ENCODE data around the gene RBPJL. TPM values are rescaled to one million over a fixed set of nuclear protein-coding genes. Genes with fewer than 3 reads are reported as not detected.

Gene RBPJL
- polyA plus RNA-seq, 2 of the 4 experiments (the other 2 are of a cell fraction) = not detected

- Histone ChIP-seq H3K4me3 (no peak overlapping the region), H3K4me1 (no peaks in the 10 kb centered on the region), H3K4me2 (no peak overlapping the region), H3K9me3 (no peaks in the 10 kb centered on the region), H3K27ac (no peak overlapping the region)
- TF ChIP-seq RAD21 (conservative IDR thresholded peaks at IDR 0.05 in 1 of 2, IDR thresholded peaks at IDR 0.05 in 1 of 2) (no peak), PHF8 (IDR thresholded peaks at IDR 0.05; ENCODE audit: borderline replicate concordance, low read depth) (no peak), ZNF302 (CRISPR knock-in tag; IDR thresholded peaks at IDR 0.05) (no peak), MYC (IDR thresholded peaks at IDR 0.05; ENCODE audit: borderline replicate concordance, low read length) (no peak), FOSB (CRISPR knock-in tag; IDR thresholded peaks at IDR 0.05) (no peak), RCOR1 (IDR thresholded peaks at IDR 0.05; ENCODE audit: low read depth, low read length) (no peak), HOXA7 (CRISPR knock-in tag; IDR thresholded peaks at IDR 0.05) (no peak), SMC3 (IDR thresholded peaks at IDR 0.05) (no peak), GATA3 (IDR thresholded peaks at IDR 0.05; ENCODE audit: borderline replicate concordance) (no peak), BHLHE40 (IDR thresholded peaks at IDR 0.05; ENCODE audit: low read depth, low read length) (no peak), POLR2AphosphoS2 (conservative IDR thresholded peaks at IDR 0.05; ENCODE audit: low read length) (no peak), JUN (IDR thresholded peaks at IDR 0.05) (no peak), ESRRA (IDR thresholded peaks at IDR 0.05; ENCODE audit: borderline replicate concordance, low read length) (no peak), NPAS2 (CRISPR knock-in tag; IDR thresholded peaks at IDR 0.05; ENCODE audit: borderline replicate concordance) (no peak), EHMT2 (IDR thresholded peaks at IDR 0.05; ENCODE audit: low read depth) (no peak)
- TF ChIP-seq, protein P1, sequence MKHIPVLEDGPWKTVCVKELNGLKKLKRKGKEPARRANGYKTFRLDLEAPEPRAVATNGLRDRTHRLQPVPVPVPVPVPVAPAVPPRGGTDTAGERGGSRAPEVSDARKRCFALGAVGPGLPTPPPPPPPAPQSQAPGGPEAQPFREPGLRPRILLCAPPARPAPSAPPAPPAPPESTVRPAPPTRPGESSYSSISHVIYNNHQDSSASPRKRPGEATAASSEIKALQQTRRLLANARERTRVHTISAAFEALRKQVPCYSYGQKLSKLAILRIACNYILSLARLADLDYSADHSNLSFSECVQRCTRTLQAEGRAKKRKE (CRISPR knock-in tag; IDR thresholded peaks at IDR 0.05; ENCODE audit: low read depth) = no peak
- TF ChIP-seq, protein P2, sequence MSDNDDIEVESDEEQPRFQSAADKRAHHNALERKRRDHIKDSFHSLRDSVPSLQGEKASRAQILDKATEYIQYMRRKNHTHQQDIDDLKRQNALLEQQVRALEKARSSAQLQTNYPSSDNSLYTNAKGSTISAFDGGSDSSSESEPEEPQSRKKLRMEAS (IDR thresholded peaks at IDR 0.05) = no peak
- TF ChIP-seq, protein P3, sequence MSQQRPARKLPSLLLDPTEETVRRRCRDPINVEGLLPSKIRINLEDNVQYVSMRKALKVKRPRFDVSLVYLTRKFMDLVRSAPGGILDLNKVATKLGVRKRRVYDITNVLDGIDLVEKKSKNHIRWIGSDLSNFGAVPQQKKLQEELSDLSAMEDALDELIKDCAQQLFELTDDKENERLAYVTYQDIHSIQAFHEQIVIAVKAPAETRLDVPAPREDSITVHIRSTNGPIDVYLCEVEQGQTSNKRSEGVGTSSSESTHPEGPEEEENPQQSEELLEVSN (IDR thresholded peaks at IDR 0.05; ENCODE audit: borderline replicate concordance, low read depth) = no peak
- FAIRE-seq (no peak), ATAC-seq (no peak), DNase-seq (ENCODE audit: low read depth in 1 of 2, low spot score in 1 of 2) (no peak)
- POLR2A ChIA-PET = no interaction called here
- 68% methylated on average over 5 of the region's 5 CpGs for WGBS (ENCODE audit: missing lambda C conversion rate)
- CTCF ChIA-PET = interaction anchor here (0.7 to 4.7 kb wide), 9 partner anchors 10 to 469 kb away, joined by 3 to 77 read pairs (median 8); no protein-coding TSS in a partner anchor
Observed at GRCh38 chr20:45301824-45302271, 4.8 kb upstream of the RBPJL start.

DNA sequence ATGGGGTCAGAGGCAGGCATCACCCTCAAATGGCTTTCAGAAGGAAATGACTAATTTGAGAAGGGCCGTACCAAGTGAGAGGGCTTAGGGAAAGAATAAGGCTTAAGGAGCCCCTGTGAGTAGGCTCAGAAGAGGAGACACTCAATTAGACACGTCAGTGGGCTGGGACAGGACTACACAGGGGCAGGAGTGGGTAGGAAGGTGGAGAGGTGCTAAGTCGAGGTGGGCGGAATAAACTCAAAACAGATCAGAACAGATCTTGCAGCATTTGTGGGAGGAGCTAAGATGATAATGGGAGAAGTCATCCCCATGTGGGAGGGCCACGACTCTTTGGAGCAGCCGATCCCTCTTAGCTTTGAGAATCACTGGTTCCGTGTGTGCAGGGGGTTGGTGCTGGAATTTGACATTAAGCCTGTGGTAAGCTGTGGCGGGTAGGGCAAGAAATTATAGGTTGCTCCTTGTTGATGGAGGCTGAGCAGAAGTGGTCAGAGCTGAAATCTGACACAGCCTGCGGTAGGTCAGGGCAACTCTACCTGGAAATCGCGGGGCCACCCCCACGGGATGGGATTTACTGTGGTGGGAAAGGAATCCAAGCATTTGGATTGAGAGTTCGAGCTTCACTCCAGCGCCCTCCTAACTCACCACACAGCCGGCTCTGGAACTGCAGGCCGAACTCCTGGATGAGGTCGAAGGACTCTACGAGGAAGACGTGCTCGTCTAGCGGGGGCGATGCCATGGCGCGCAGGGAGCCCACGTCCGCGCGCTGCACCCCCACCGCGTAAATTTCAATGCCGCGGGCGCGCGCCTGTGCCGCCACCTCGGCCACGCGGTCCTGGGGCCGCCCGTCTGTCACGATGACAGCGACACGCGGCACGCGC is 2.8 kb upstream of the RBPJL start:
- no peak overlapping the region for H3K27ac ChIP-seq
- no peaks in the 10 kb centered on the region for H3K4me1 ChIP-seq
- DNase-seq (ENCODE audit: low read depth in 1 of 2, low spot score in 1 of 2) (no peak), FAIRE-seq (no peak), ATAC-seq (no peak)
- TF ChIP-seq EHF (CRISPR knock-in tag; IDR thresholded peaks at IDR 0.05) (no peak), MYC (IDR thresholded peaks at IDR 0.05; ENCODE audit: borderline replicate concordance, low read length) (no peak)
- H3K4me2 ChIP-seq = no peak overlapping the region
- H3K4me3 ChIP-seq = no peak overlapping the region
- ChIA-PET POLR2A (interaction anchor here (1.5 kb wide), 1 partner anchor 10 kb away, joined by 4 read pairs; no protein-coding TSS in a partner anchor), CTCF (interaction anchor here (0.7 to 4.7 kb wide), 11 partner anchors 8 to 467 kb away, joined by 3 to 77 read pairs (median 4); no protein-coding TSS in a partner anchor)
- WGBS (ENCODE audit: missing lambda C conversion rate) = 86% methylated on average over 46 of the region's 47 CpGs
- no peaks in the 10 kb centered on the region for H3K9me3 ChIP-seq

DNA sequence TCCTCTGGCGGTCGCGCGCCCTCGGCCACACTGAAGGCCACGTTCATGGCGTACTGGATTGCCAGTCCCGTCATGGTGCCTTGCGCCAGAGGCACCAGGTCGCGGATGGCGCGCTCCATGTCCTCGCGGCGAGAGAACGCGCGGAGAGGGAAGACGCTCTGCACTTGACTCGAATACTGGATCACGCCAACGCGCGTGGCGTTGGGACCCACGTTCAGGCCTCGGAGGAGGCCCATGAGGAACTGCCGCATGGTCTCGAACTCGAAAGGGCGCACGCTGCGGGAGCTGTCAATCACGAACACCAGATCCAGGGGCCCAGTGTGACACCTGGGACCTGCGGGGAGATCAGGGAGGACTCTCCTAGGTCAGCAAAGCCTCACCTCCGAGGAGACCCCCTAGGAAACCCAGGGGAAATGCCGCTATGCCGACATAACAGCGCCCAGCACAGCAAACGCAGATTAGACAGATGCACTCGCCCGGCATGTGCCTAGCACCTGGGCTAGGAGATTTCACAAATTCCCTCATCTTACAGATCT is 2.1 kb upstream of the RBPJL start:
- Histone ChIP-seq H3K4me3 (no peak overlapping the region), H3K9me3 (no peaks in the 10 kb centered on the region), H3K4me2 (no peak overlapping the region), H3K27ac (no peak overlapping the region), H3K4me1 (no peaks in the 10 kb centered on the region)
- CTCF ChIA-PET = interaction anchor here (0.7 to 4.7 kb wide), 11 partner anchors 10 to 466 kb away, joined by 3 to 77 read pairs (median 6); no protein-coding TSS in a partner anchor
- WGBS (ENCODE audit: missing lambda C conversion rate) = 91% methylated on average over 41 of the region's 43 CpGs
- POLR2A ChIA-PET = interaction anchor here (0.6 kb wide), 1 partner anchor 18 kb away, joined by 3 read pairs; no protein-coding TSS in a partner anchor
- ATAC-seq = no peak
- no peak for DNase-seq (ENCODE audit: low read depth in 1 of 2, low spot score in 1 of 2)
- FAIRE-seq = no peak
- TF ChIP-seq POLR2AphosphoS2 (conservative IDR thresholded peaks at IDR 0.05; ENCODE audit: low read length) (no peak), ZSCAN20 (CRISPR knock-in tag; IDR thresholded peaks at IDR 0.05) (no peak), TFCP2L1 (CRISPR knock-in tag; IDR thresholded peaks at IDR 0.05) (no peak), RARB (CRISPR knock-in tag; IDR thresholded peaks at IDR 0.05) (no peak), FOXS1 (CRISPR knock-in tag; IDR thresholded peaks at IDR 0.05) (no peak), NR3C1 (IDR thresholded peaks at IDR 0.05) (no peak), RFX5 (IDR thresholded peaks at IDR 0.05) (no peak), PHF8 (IDR thresholded peaks at IDR 0.05; ENCODE audit: borderline replicate concordance, low read depth) (no peak), ESRRA (IDR thresholded peaks at IDR 0.05; ENCODE audit: borderline replicate concordance, low read length) (no peak), FOSL2 (IDR thresholded peaks at IDR 0.05) (no peak), FOSL2 (CRISPR knock-in tag; IDR thresholded peaks at IDR 0.05) (no peak), JUNB (IDR thresholded peaks at IDR 0.05) (no peak), CBX8 (IDR thresholded peaks at IDR 0.05) (no peak), ZFP36 (IDR thresholded peaks at IDR 0.05; ENCODE audit: borderline replicate concordance, partially characterized antibody) (no peak), HOXB5 (CRISPR knock-in tag; IDR thresholded peaks at IDR 0.05) (no peak)
